ENCODE results near the gene DMD. TPM values are rescaled to one million over a fixed set of nuclear protein-coding genes. Genes with fewer than 3 reads are reported as not detected.

Gene DMD
- polyA plus RNA-seq, 1 donor from 2014 or later: 21.6 TPM

DNA sequence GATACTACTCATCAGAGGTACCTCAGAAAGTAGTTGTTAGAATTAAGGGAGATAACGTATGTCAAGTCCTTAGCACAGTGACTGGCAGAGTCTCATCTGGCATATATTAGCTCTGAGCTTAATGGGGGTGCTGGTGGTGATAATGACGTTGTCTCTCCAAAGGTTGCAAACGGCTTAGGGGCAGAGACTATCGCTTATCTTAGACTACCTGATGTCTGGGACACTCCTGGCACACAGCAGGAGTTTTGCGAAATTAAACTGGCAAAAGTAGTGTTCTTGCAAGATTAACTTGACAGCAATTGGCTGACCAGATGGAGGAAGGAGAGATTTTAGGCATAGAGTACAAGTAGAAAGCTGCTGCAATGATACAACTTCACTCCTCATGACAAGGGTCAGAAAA, 1839.4 kb downstream of the DMD start:
- H3K9me2 ChIP-seq (ENCODE audit: insufficient read depth, low read length): no peaks in the 10 kb centered on the region

DNA sequence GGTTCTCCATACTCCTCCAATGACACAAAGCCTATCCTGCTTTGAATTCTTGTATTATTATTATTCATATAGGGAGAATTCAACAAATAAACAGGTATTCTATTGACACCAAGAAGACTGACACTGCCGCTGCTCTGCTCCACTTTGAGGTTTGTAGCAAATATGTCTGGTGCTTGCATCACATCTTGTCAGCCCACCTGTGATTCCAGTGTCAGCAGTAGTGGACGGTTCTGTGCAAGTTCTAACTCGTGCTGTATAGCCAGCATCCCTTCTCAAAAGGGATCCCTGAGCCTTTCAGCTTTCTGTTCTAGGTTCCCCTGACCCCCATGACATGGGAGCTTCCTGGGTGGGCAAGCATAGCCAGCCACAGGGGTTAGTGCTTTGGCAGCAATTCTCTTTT, 1843.5 kb downstream of the DMD start:
- H3K9me2 ChIP-seq (ENCODE audit: insufficient read depth, low read length): no peaks in the 10 kb centered on the region
- H3K4me2 ChIP-seq (ENCODE audit: low read length): no peak overlapping the region
- H2AFZ ChIP-seq (ENCODE audit: low read depth, low read length): no peak overlapping the region
- no peaks in the 10 kb centered on the region for H3K27me3 ChIP-seq (ENCODE audit: insufficient read depth, low read depth, low read length)
- no peaks in the 10 kb centered on the region for H3K9me3 ChIP-seq (ENCODE audit: low read length)
- no peaks in the 10 kb centered on the region for H4K20me1 ChIP-seq (ENCODE audit: insufficient read depth)
- H3K9ac ChIP-seq (ENCODE audit: low read length): no peak overlapping the region
- no peaks in the 10 kb centered on the region for H3F3A ChIP-seq (ENCODE audit: insufficient read depth, low read length, poor library complexity, severe bottlenecking)
- H3K4me3 ChIP-seq (ENCODE audit: low read length): no peak overlapping the region
- no peak overlapping the region for H3K27ac ChIP-seq (ENCODE audit: low read length)
- TF ChIP-seq, protein P1, sequence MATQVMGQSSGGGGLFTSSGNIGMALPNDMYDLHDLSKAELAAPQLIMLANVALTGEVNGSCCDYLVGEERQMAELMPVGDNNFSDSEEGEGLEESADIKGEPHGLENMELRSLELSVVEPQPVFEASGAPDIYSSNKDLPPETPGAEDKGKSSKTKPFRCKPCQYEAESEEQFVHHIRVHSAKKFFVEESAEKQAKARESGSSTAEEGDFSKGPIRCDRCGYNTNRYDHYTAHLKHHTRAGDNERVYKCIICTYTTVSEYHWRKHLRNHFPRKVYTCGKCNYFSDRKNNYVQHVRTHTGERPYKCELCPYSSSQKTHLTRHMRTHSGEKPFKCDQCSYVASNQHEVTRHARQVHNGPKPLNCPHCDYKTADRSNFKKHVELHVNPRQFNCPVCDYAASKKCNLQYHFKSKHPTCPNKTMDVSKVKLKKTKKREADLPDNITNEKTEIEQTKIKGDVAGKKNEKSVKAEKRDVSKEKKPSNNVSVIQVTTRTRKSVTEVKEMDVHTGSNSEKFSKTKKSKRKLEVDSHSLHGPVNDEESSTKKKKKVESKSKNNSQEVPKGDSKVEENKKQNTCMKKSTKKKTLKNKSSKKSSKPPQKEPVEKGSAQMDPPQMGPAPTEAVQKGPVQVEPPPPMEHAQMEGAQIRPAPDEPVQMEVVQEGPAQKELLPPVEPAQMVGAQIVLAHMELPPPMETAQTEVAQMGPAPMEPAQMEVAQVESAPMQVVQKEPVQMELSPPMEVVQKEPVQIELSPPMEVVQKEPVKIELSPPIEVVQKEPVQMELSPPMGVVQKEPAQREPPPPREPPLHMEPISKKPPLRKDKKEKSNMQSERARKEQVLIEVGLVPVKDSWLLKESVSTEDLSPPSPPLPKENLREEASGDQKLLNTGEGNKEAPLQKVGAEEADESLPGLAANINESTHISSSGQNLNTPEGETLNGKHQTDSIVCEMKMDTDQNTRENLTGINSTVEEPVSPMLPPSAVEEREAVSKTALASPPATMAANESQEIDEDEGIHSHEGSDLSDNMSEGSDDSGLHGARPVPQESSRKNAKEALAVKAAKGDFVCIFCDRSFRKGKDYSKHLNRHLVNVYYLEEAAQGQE (IDR thresholded peaks at IDR 0.05; ENCODE audit: borderline replicate concordance): no peak
- TF ChIP-seq POLR2AphosphoS5 (IDR thresholded peaks at IDR 0.05) (no peak), EP300 (conservative IDR thresholded peaks at IDR 0.05; ENCODE audit: poor library complexity, severe bottlenecking) (no peak), RAD21 (conservative IDR thresholded peaks at IDR 0.05) (no peak), SMC3 (conservative IDR thresholded peaks at IDR 0.05; ENCODE audit: poor library complexity) (no peak), TAF1 (IDR thresholded peaks at IDR 0.05; ENCODE audit: low read depth) (no peak), MXI1 (conservative IDR thresholded peaks at IDR 0.05; ENCODE audit: poor library complexity, severe bottlenecking) (no peak), EZH2 (IDR thresholded peaks at IDR 0.05; ENCODE audit: borderline replicate concordance, insufficient read depth, low read length, poor library complexity, severe bottlenecking) (no peak)
- TF ChIP-seq, protein P2, sequence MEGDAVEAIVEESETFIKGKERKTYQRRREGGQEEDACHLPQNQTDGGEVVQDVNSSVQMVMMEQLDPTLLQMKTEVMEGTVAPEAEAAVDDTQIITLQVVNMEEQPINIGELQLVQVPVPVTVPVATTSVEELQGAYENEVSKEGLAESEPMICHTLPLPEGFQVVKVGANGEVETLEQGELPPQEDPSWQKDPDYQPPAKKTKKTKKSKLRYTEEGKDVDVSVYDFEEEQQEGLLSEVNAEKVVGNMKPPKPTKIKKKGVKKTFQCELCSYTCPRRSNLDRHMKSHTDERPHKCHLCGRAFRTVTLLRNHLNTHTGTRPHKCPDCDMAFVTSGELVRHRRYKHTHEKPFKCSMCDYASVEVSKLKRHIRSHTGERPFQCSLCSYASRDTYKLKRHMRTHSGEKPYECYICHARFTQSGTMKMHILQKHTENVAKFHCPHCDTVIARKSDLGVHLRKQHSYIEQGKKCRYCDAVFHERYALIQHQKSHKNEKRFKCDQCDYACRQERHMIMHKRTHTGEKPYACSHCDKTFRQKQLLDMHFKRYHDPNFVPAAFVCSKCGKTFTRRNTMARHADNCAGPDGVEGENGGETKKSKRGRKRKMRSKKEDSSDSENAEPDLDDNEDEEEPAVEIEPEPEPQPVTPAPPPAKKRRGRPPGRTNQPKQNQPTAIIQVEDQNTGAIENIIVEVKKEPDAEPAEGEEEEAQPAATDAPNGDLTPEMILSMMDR (IDR thresholded peaks at IDR 0.05; ENCODE audit: poor library complexity, severe bottlenecking): no peak
- H3K36me3 ChIP-seq (ENCODE audit: insufficient read depth, low read length): no peaks in the 10 kb centered on the region
- no peaks in the 10 kb centered on the region for H3K79me2 ChIP-seq (replicated peaks; ENCODE audit: insufficient read depth, low read length)

More for the DNA sequence above, 1839.4 kb downstream of the DMD start:
- H3F3A ChIP-seq (ENCODE audit: insufficient read depth, low read length, poor library complexity, severe bottlenecking): no peaks in the 10 kb centered on the region
- no peak overlapping the region for H3K4me3 ChIP-seq (ENCODE audit: low read length)
- no peaks in the 10 kb centered on the region for H3K9me3 ChIP-seq (ENCODE audit: low read length)
- no peaks in the 10 kb centered on the region for H3K27me3 ChIP-seq (ENCODE audit: insufficient read depth, low read depth, low read length)
- H3K36me3 ChIP-seq (ENCODE audit: insufficient read depth, low read length): no peaks in the 10 kb centered on the region
- H3K27ac ChIP-seq (ENCODE audit: low read length): no peak overlapping the region
- TF ChIP-seq POLR2AphosphoS5 (IDR thresholded peaks at IDR 0.05): no peak
- TF ChIP-seq EZH2 (IDR thresholded peaks at IDR 0.05; ENCODE audit: borderline replicate concordance, insufficient read depth, low read length, poor library complexity, severe bottlenecking): no peak
- TF ChIP-seq TAF1 (IDR thresholded peaks at IDR 0.05; ENCODE audit: low read depth): no peak
- TF ChIP-seq SMC3 (conservative IDR thresholded peaks at IDR 0.05; ENCODE audit: poor library complexity): no peak
- no peak for TF ChIP-seq RAD21 (conservative IDR thresholded peaks at IDR 0.05)
- TF ChIP-seq MXI1 (conservative IDR thresholded peaks at IDR 0.05; ENCODE audit: poor library complexity, severe bottlenecking): no peak
- no peak for TF ChIP-seq EP300 (conservative IDR thresholded peaks at IDR 0.05; ENCODE audit: poor library complexity, severe bottlenecking)
- TF ChIP-seq, protein P2 (IDR thresholded peaks at IDR 0.05; ENCODE audit: poor library complexity, severe bottlenecking): no peak
- TF ChIP-seq, protein P1 (IDR thresholded peaks at IDR 0.05; ENCODE audit: borderline replicate concordance): no peak
- H3K79me2 ChIP-seq (replicated peaks; ENCODE audit: insufficient read depth, low read length): no peaks in the 10 kb centered on the region
- no peak overlapping the region for H2AFZ ChIP-seq (ENCODE audit: low read depth, low read length)
- H3K9ac ChIP-seq (ENCODE audit: low read length): no peak overlapping the region
- H4K20me1 ChIP-seq (ENCODE audit: insufficient read depth): no peaks in the 10 kb centered on the region
- no peak overlapping the region for H3K4me2 ChIP-seq (ENCODE audit: low read length)
